OCI-LY7 (cell line): ENCODE measurements around the gene DNAJC3.

Experiments used
- CTCF ChIP-seq: fragments of 200-600 bp; sonication (generic); conservative IDR thresholded peaks from 2 replicates; pipeline ENCODE4 v1.5.1; 2014; ENCODE audit warnings: mild to moderate bottlenecking, antibody characterized with exemption, low read length, moderate library complexity, mixed read lengths
- EZH2phosphoT487 ChIP-seq: fragments of 200-600 bp; sonication (generic); IDR thresholded peaks from 2 replicates; pipeline ENCODE4 v1.6.1; 2018; ENCODE audit warnings: low read depth, borderline replicate concordance, mild to moderate bottlenecking, mixed run types, antibody characterized with exemption, low read length, moderate library complexity, mixed read lengths

- TF ChIP-seq CTCF (no peak), EZH2phosphoT487 (no peak)
Measured at GRCh38 chr13:95763601-95764000, 86.7 kb downstream of the DNAJC3 start.
